K562 (cell line): ENCODE data around the gene DDR1. TPM values are rescaled to one million over a fixed set of nuclear protein-coding genes. Genes with fewer than 3 reads are reported as not detected.

Experiments
- CBFA2T3 ChIP-seq: fragments of 450-650 bp; IDR thresholded peaks from 2 replicates; pipeline ENCODE4 v1.6.1; 2017
- ELF1 ChIP-seq: fragments of 200-800 bp; sonication (Bioruptor generic); IDR thresholded peaks from 2 replicates; pipeline ENCODE4 v1.6.1; 2016; ENCODE audit warnings: missing genetic modification characterization, missing compliant biosample characterization
- HINFP ChIP-seq: fragments of 450-650 bp; conservative IDR thresholded peaks from 2 replicates; pipeline ENCODE4 v1.6.1; 2016; ENCODE audit warnings: missing genetic modification characterization, low read depth, mild to moderate bottlenecking, control low read depth, missing compliant biosample characterization
- IRF9 ChIP-seq: fragments of 450-650 bp; IDR thresholded peaks from 2 replicates; pipeline ENCODE4 v1.6.1; 2016; ENCODE audit warnings: missing biosample characterization, missing genetic modification characterization
- PCBP2 ChIP-seq: fragments of 200-400 bp; formaldehyde crosslinking; IDR thresholded peaks from 2 replicates; pipeline ENCODE4 v1.6.1; 2018; ENCODE audit warnings: low read length, low read depth, mild to moderate bottlenecking, moderate library complexity; ENCODE audit not compliant: poor library complexity, severe bottlenecking
- SAFB2 ChIP-seq: fragments of 200-400 bp; formaldehyde crosslinking; IDR thresholded peaks from 2 replicates; pipeline ENCODE4 v1.6.1; 2018; ENCODE audit warnings: borderline replicate concordance, low read length, low read depth, moderate library complexity; ENCODE audit not compliant: severe bottlenecking
- SP1 ChIP-seq: sonication (generic); formaldehyde crosslinking; IDR thresholded peaks from 2 replicates; pipeline ENCODE4 v1.8.1; 2022; ENCODE audit warnings: mild to moderate bottlenecking, missing genetic modification reagents
- SRSF7 ChIP-seq: fragments of 200-400 bp; formaldehyde crosslinking; optimal IDR thresholded peaks from 2 replicates; pipeline ENCODE3; 2017; ENCODE audit warnings: mild to moderate bottlenecking, low read depth, low read length
- TAF15 ChIP-seq: fragments of 200-400 bp; formaldehyde crosslinking; IDR thresholded peaks from 2 replicates; pipeline ENCODE4 v1.6.1; 2017; ENCODE audit warnings: mild to moderate bottlenecking, low read depth, low read length, moderate library complexity
- TFE3 ChIP-seq: fragments of 450-650 bp; formaldehyde crosslinking; IDR thresholded peaks from 2 replicates; pipeline ENCODE4 v1.4.0; 2020; ENCODE audit warnings: mild to moderate bottlenecking, mixed read lengths
- ZC3H4 ChIP-seq: sonication (generic); formaldehyde crosslinking; IDR thresholded peaks from 2 replicates; pipeline ENCODE4 v1.9.0; 2021; ENCODE audit warnings: missing genetic modification reagents, borderline replicate concordance
- ZNF384 ChIP-seq: IDR thresholded peaks from 2 replicates; pipeline ENCODE4 v1.6.1; 2012; ENCODE audit warnings: low read depth, low read length, improper control_type of control experiment
- ZNF395 ChIP-seq: fragments of 200-800 bp; sonication (Bioruptor generic); IDR thresholded peaks from 2 replicates; pipeline ENCODE4 v1.6.1; 2017; ENCODE audit warnings: missing genetic modification characterization, missing compliant biosample characterization
- polyA plus RNA-seq, 8 experiments: library from polyadenylated mRNA; depleted of rRNA in 4 of 8; stranded (reverse) in 5 of 8; unstranded in 3 of 8; fragments of >200 nt; fragmentation: Nextera tagmentation in 2 of 8; fragmentation: Illumina TruSeq in 1 of 8; extraction: Ambion mirVana in 2 of 8; extraction: Trizol in 1 of 8; gene quantifications; 2 replicates each; pipeline versions ENCODE4 v1.2.1 to v1.2.3, GENCODE V29; 2011 to 2014; ENCODE audit warnings: inconsistent platforms in 1 of 8, missing spikeins in 1 of 8
- total RNA-seq, 7 experiments: library from RNA; depleted of rRNA in 6 of 7; stranded (reverse); fragments of >200 nt in 6 of 7; fragmentation: Illumina TruSeq in 2 of 7; extraction: Trizol in 2 of 7; gene quantifications; 2 replicates each; pipeline versions ENCODE4 v1.2.1 to v1.2.3, GENCODE V29; 2011 to 2021; ENCODE audit warnings: low replicate concordance in 1 of 7
- TF ChIP-seq, protein P1 (sequence below): sonication (generic); formaldehyde crosslinking; IDR thresholded peaks from 2 replicates; pipeline ENCODE4 v1.8.0; 2023; ENCODE audit warnings: missing genetic modification reagents, mild to moderate bottlenecking, borderline replicate concordance

The DDR1 gene
- total and polyA plus RNA-seq, 9 of the 15 experiments (the other 6 are each of a cell fraction or from before 2014, with no cell fraction given) = 1.4 to 44.6 (median 12.2) TPM

- TF ChIP-seq HINFP (tag) = peak; percentile 53; the same call in 1 of the 2 replicates
- no peak for TF ChIP-seq SRSF7
- TF ChIP-seq IRF9 (tag) = no peak
- no peak for TF ChIP-seq TAF15
- TF ChIP-seq SAFB2 = no peak
- TF ChIP-seq ELF1 = peak; percentile 75
- peak; percentile 61; the same call in 1 of the 2 replicates for TF ChIP-seq ZNF395 (CRISPR knock-in tag)
- TF ChIP-seq, protein P1, sequence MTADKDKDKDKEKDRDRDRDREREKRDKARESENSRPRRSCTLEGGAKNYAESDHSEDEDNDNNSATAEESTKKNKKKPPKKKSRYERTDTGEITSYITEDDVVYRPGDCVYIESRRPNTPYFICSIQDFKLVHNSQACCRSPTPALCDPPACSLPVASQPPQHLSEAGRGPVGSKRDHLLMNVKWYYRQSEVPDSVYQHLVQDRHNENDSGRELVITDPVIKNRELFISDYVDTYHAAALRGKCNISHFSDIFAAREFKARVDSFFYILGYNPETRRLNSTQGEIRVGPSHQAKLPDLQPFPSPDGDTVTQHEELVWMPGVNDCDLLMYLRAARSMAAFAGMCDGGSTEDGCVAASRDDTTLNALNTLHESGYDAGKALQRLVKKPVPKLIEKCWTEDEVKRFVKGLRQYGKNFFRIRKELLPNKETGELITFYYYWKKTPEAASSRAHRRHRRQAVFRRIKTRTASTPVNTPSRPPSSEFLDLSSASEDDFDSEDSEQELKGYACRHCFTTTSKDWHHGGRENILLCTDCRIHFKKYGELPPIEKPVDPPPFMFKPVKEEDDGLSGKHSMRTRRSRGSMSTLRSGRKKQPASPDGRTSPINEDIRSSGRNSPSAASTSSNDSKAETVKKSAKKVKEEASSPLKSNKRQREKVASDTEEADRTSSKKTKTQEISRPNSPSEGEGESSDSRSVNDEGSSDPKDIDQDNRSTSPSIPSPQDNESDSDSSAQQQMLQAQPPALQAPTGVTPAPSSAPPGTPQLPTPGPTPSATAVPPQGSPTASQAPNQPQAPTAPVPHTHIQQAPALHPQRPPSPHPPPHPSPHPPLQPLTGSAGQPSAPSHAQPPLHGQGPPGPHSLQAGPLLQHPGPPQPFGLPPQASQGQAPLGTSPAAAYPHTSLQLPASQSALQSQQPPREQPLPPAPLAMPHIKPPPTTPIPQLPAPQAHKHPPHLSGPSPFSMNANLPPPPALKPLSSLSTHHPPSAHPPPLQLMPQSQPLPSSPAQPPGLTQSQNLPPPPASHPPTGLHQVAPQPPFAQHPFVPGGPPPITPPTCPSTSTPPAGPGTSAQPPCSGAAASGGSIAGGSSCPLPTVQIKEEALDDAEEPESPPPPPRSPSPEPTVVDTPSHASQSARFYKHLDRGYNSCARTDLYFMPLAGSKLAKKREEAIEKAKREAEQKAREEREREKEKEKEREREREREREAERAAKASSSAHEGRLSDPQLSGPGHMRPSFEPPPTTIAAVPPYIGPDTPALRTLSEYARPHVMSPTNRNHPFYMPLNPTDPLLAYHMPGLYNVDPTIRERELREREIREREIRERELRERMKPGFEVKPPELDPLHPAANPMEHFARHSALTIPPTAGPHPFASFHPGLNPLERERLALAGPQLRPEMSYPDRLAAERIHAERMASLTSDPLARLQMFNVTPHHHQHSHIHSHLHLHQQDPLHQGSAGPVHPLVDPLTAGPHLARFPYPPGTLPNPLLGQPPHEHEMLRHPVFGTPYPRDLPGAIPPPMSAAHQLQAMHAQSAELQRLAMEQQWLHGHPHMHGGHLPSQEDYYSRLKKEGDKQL = no peak
- peak; percentile 48; the same call in 1 of the 2 replicates for TF ChIP-seq SP1
- TF ChIP-seq TFE3 (CRISPR knock-in tag) = no peak
- TF ChIP-seq ZC3H4 (CRISPR knock-in tag) = no peak
- TF ChIP-seq CBFA2T3 = peak; percentile 21; the same call in 1 of the 2 replicates
- TF ChIP-seq ZNF384 = peak; percentile 32; the same call in 1 of the 2 replicates
- no peak for TF ChIP-seq PCBP2
Observed at GRCh38 chr6:30877419-30878262, 6.7 kb upstream of the DDR1 start (continued).
